HEK293 (cell line): Measurements from ENCODE around the gene FAM118B.

ENCODE experiments used
- CTCF ChIA-PET: fragments of 350-600 bp; formaldehyde crosslinking; extraction: SDS; loops from one replicate; lab custom pipeline; 2021; ENCODE audit warnings: antibody characterized with exemption; lab: Yijun Ruan, JAX
- POLR2A ChIA-PET: fragments of 300-600 bp; formaldehyde crosslinking; extraction: SDS; loops from one replicate; lab custom pipeline; 2020; ENCODE audit warnings: antibody characterized with exemption, inconsistent platforms; lab: Yijun Ruan, JAX
- H3K27ac ChIP-seq: fragments of 200-500 bp; sonication (Bioruptor generic); 2 replicates; pipeline ENCODE4 v1.5.1; 2014; ENCODE audit warnings: low read depth, low read length, control low read depth, inconsistent platforms; ENCODE audit errors: extremely low read depth
- H3K36me3 ChIP-seq, 2 experiments: fragments of 200-500 bp in 1 of 2; sonication (Bioruptor generic) in 1 of 2; 1 replicate in 1 of 2; 2 replicates in 1 of 2; pipeline ENCODE4 v1.5.1; 2014 to 2017; ENCODE audit warnings: inconsistent platforms in 2 of 2, low read length in 2 of 2; ENCODE audit not compliant: control insufficient read depth in 2 of 2, insufficient read depth in 1 of 2
- H3K4me1 ChIP-seq: fragments of 200-500 bp; sonication (Bioruptor generic); 2 replicates; pipeline ENCODE4 v1.5.1; 2014; ENCODE audit warnings: mild to moderate bottlenecking, low read length, inconsistent platforms; ENCODE audit not compliant: control insufficient read depth, insufficient read depth
- H3K4me3 ChIP-seq: 2 replicates; pipeline ENCODE4 v1.5.1; 2011; ENCODE audit warnings: low read depth, mild to moderate bottlenecking, control low read depth, low read length, moderate library complexity
- H3K9me3 ChIP-seq: fragments of 200-500 bp; sonication (Bioruptor generic); 2 replicates; pipeline ENCODE4 v1.5.1; 2014; ENCODE audit warnings: low read depth, low read length, inconsistent platforms; ENCODE audit not compliant: control insufficient read depth, insufficient read depth
- FEZF1 ChIP-seq: fragments of 450-650 bp; formaldehyde crosslinking; IDR thresholded peaks from 2 replicates; pipeline ENCODE4 v1.5.1; 2016; ENCODE audit warnings: missing biosample characterization, missing genetic modification characterization
- GLI2 ChIP-seq: fragments of 450-650 bp; formaldehyde crosslinking; IDR thresholded peaks from 2 replicates; pipeline ENCODE4; 2017; ENCODE audit warnings: missing biosample characterization, missing genetic modification characterization, low read depth, borderline replicate concordance
- GLI4 ChIP-seq: fragments of 450-650 bp; formaldehyde crosslinking; IDR thresholded peaks from 2 replicates; pipeline ENCODE4 v1.5.1; 2016; ENCODE audit warnings: missing biosample characterization, missing genetic modification characterization
- GLIS1 ChIP-seq: fragments of 450-650 bp; formaldehyde crosslinking; IDR thresholded peaks from 2 replicates; pipeline ENCODE4 v1.5.1; 2016; ENCODE audit warnings: missing biosample characterization, missing genetic modification characterization
- GLIS2 ChIP-seq: fragments of 450-650 bp; formaldehyde crosslinking; IDR thresholded peaks from 2 replicates; pipeline ENCODE4 v1.5.1; 2016; ENCODE audit warnings: missing biosample characterization, missing genetic modification characterization
- KLF9 ChIP-seq: fragments of 450-650 bp; formaldehyde crosslinking; IDR thresholded peaks from 2 replicates; pipeline ENCODE4 v1.5.1; 2016; ENCODE audit warnings: missing biosample characterization, missing genetic modification characterization, low read depth
- OSR2 ChIP-seq: fragments of 450-650 bp; formaldehyde crosslinking; IDR thresholded peaks from 2 replicates; pipeline ENCODE4 v1.5.1; 2016; ENCODE audit warnings: missing biosample characterization, missing genetic modification characterization
- PATZ1 ChIP-seq: fragments of 450-650 bp; formaldehyde crosslinking; IDR thresholded peaks from 2 replicates; pipeline ENCODE4 v1.5.1; 2016; ENCODE audit warnings: missing biosample characterization, missing genetic modification characterization
- PBX3 ChIP-seq: sonication (generic); formaldehyde crosslinking; IDR thresholded peaks from 2 replicates; pipeline ENCODE4 v1.8.1; 2022; ENCODE audit warnings: mild to moderate bottlenecking, moderate library complexity, missing genetic modification reagents
- SP7 ChIP-seq: fragments of 450-650 bp; formaldehyde crosslinking; IDR thresholded peaks from 2 replicates; pipeline ENCODE4 v1.5.1; 2016; ENCODE audit warnings: missing biosample characterization, missing genetic modification characterization
- ZFHX2 ChIP-seq: fragments of 450-650 bp; formaldehyde crosslinking; conservative IDR thresholded peaks from 2 replicates; pipeline ENCODE4 v1.5.1; 2016; ENCODE audit warnings: missing biosample characterization, missing genetic modification characterization
- ZFP3 ChIP-seq: fragments of 450-650 bp; formaldehyde crosslinking; IDR thresholded peaks from 2 replicates; pipeline ENCODE4 v1.5.1; 2016; ENCODE audit warnings: low read depth, missing biosample characterization, missing genetic modification characterization
- ZFP37 ChIP-seq: fragments of 450-650 bp; formaldehyde crosslinking; IDR thresholded peaks from 2 replicates; pipeline ENCODE4 v1.5.1; 2016; ENCODE audit warnings: missing biosample characterization, missing genetic modification characterization
- ZNF184 ChIP-seq: fragments of 450-650 bp; IDR thresholded peaks from 2 replicates; pipeline ENCODE4 v1.5.1; 2018; ENCODE audit warnings: missing biosample characterization, mild to moderate bottlenecking, missing genetic modification characterization
- ZNF19 ChIP-seq: fragments of 450-650 bp; formaldehyde crosslinking; IDR thresholded peaks from 2 replicates; pipeline ENCODE4; 2016; ENCODE audit warnings: missing biosample characterization, missing genetic modification characterization, low read depth
- ZNF2 ChIP-seq: fragments of 450-650 bp; formaldehyde crosslinking; IDR thresholded peaks from 2 replicates; pipeline ENCODE4 v1.5.1; 2016; ENCODE audit warnings: missing biosample characterization, missing genetic modification characterization
- ZNF529 ChIP-seq: fragments of 450-650 bp; formaldehyde crosslinking; IDR thresholded peaks from 2 replicates; pipeline ENCODE4 v1.5.1; 2017; ENCODE audit warnings: missing genetic modification characterization, missing biosample characterization; ENCODE audit not compliant: insufficient replicate concordance
- ZNF561 ChIP-seq: fragments of 450-650 bp; IDR thresholded peaks from 2 replicates; pipeline ENCODE4 v1.5.1; 2018; ENCODE audit warnings: missing biosample characterization, missing genetic modification characterization, borderline replicate concordance
- ZNF580 ChIP-seq: fragments of 450-650 bp; formaldehyde crosslinking; IDR thresholded peaks from 2 replicates; pipeline ENCODE4 v1.5.1; 2016; ENCODE audit warnings: missing biosample characterization, missing genetic modification characterization
- ZNF626 ChIP-seq: fragments of 450-650 bp; sonication (Bioruptor Pico); formaldehyde crosslinking; IDR thresholded peaks from 2 replicates; pipeline ENCODE4 v1.5.1; 2018; ENCODE audit warnings: missing biosample characterization, missing genetic modification characterization, inconsistent platforms
- ZNF629 ChIP-seq: fragments of 450-650 bp; formaldehyde crosslinking; IDR thresholded peaks from 2 replicates; pipeline ENCODE4 v1.5.1; 2017; ENCODE audit warnings: missing biosample characterization, missing genetic modification characterization
- ZNF701 ChIP-seq: fragments of 450-650 bp; formaldehyde crosslinking; IDR thresholded peaks from 2 replicates; pipeline ENCODE4 v1.5.1; 2016; ENCODE audit warnings: missing biosample characterization, missing genetic modification characterization
- ZNF76 ChIP-seq: fragments of 450-650 bp; formaldehyde crosslinking; IDR thresholded peaks from 2 replicates; pipeline ENCODE4; 2016; ENCODE audit warnings: low read depth, missing biosample characterization, missing genetic modification characterization, borderline replicate concordance
- ZSCAN18 ChIP-seq: fragments of 450-650 bp; formaldehyde crosslinking; IDR thresholded peaks from 2 replicates; pipeline ENCODE4 v1.5.1; 2016; ENCODE audit warnings: missing biosample characterization, missing genetic modification characterization
- ZSCAN23 ChIP-seq: fragments of 450-650 bp; formaldehyde crosslinking; IDR thresholded peaks from 2 replicates; pipeline ENCODE4 v1.5.1; 2016; ENCODE audit warnings: missing biosample characterization, missing genetic modification characterization
- ZSCAN30 ChIP-seq: fragments of 450-650 bp; IDR thresholded peaks from 2 replicates; pipeline ENCODE4 v1.5.1; 2018; ENCODE audit warnings: missing biosample characterization, mild to moderate bottlenecking, missing genetic modification characterization, moderate library complexity
- ZXDB ChIP-seq: fragments of 450-650 bp; formaldehyde crosslinking; IDR thresholded peaks from 2 replicates; pipeline ENCODE4 v1.5.1; 2016; ENCODE audit warnings: missing biosample characterization, missing genetic modification characterization

Gene FAM118B

GRCh38 chr11:126297004-126297403, 85.4 kb downstream of the FAM118B start:
- no peaks in the 10 kb centered on the region for H3K4me1 ChIP-seq
- ChIA-PET POLR2A (no interaction called here), CTCF (no interaction called here)
- H3K4me3 ChIP-seq, result no peak overlapping the region
- H3K9me3 ChIP-seq, result no peaks in the 10 kb centered on the region
- H3K27ac ChIP-seq, result no peak overlapping the region
- peaks cover 0 to 40% of the 10 kb centered on the region in 2 experiments; a peak in 2 of 3 replicates for H3K36me3 ChIP-seq
- TF ChIP-seq ZNF701 (tag by site-specific recombination) (no peak), ZNF629 (tag by site-specific recombination) (peak; percentile 40; the same call in 1 of the 2 replicates)

GRCh38 chr11:126303623-126304456, 92.3 kb downstream of the FAM118B start, which contains the start of gene DCPS:
Gene DCPS, plus strand, starts transcription at chr11:126304060. Its CDS starts 21 bp downstream, at chr11:126304081.
- POLR2A ChIA-PET, result interaction anchor here (0.6 to 1.4 kb wide), 7 partner anchors 12 to 266 kb away, joined by 3 to 6 read pairs (median 3); partner anchors contain the start of genes FOXRED1, SRPRA and ST3GAL4
- peak within 1 kb of the TSS; percentile 78 for H3K4me3 ChIP-seq
- TF ChIP-seq ZNF626 (tag by site-specific recombination), result no peak
- TF ChIP-seq SP7, result peak; percentile 64
- TF ChIP-seq ZXDB (tag by site-specific recombination), result peak; percentile 88
- no peak for TF ChIP-seq GLIS1
- no peak for TF ChIP-seq ZNF529 (tag by site-specific recombination)
- no peak for TF ChIP-seq ZNF19 (tag by site-specific recombination)
- TF ChIP-seq PATZ1 (tag by site-specific recombination), result peak; percentile 63
- no peak for TF ChIP-seq ZNF184 (tag by site-specific recombination)
- 0 out of 2 replicates have a peak, but pooled peaks have one; percentile 33 for TF ChIP-seq GLI4 (tag by site-specific recombination)
- TF ChIP-seq ZSCAN23 (tag by site-specific recombination), result 0 out of 2 replicates have a peak, but pooled peaks have one; percentile 37
- TF ChIP-seq ZFP37 (tag by site-specific recombination), result peak; percentile 78; the same call in 1 of the 2 replicates
- TF ChIP-seq GLIS2 (tag by site-specific recombination), result peak; percentile 82
- peak; percentile 29; the same call in 1 of the 2 replicates for TF ChIP-seq ZNF561 (tag by site-specific recombination)
- peak; percentile 96 for TF ChIP-seq ZSCAN30 (tag by site-specific recombination)
- TF ChIP-seq KLF9, result peak; percentile 50
- TF ChIP-seq ZNF629 (tag by site-specific recombination), result peak; percentile 8; the same call in 1 of the 2 replicates
- peak; percentile 45; the same call in 1 of the 2 replicates for TF ChIP-seq OSR2
- TF ChIP-seq ZNF580, result 0 out of 2 replicates have a peak, but pooled peaks have one; percentile 46
- peak; percentile 66 for TF ChIP-seq ZFHX2
- no peak for TF ChIP-seq GLI2 (tag by site-specific recombination)
- peak; percentile 72; the same call in 1 of the 2 replicates for TF ChIP-seq ZNF2 (tag by site-specific recombination)
- peak; percentile 87; the same call in 1 of the 2 replicates for TF ChIP-seq PBX3
- TF ChIP-seq ZNF76 (tag by site-specific recombination), result peak; percentile 63
- TF ChIP-seq FEZF1 (tag by site-specific recombination), result peak; percentile 37; the same call in 1 of the 2 replicates
- TF ChIP-seq ZFP3, result no peak
- no peak for TF ChIP-seq ZSCAN18 (tag by site-specific recombination)

More at GRCh38 chr11:126303623-126304456, 92.3 kb downstream of the FAM118B start, which contains the start of gene DCPS:
- Histone ChIP-seq H3K27ac (peak within 1 kb of the TSS; percentile 83), H3K4me1 (no peaks in the 10 kb centered on the region), H3K36me3 (peaks cover 0 to 14% of the 10 kb centered on the region in 2 experiments; a peak in 2 of 3 replicates), H3K9me3 (no peaks in the 10 kb centered on the region)
- CTCF ChIA-PET, result interaction anchor here (0.6 to 0.9 kb wide), 2 partner anchors 15 to 434 kb away, joined by 3 to 4 read pairs; no protein-coding TSS in a partner anchor
